Right ventricle myocardium superior (tissue), 1 donor: ENCODE measurements around the gene DPH1. TPM values are rescaled to one million over a fixed set of nuclear protein-coding genes. Genes with fewer than 3 reads are reported as not detected.

ENCODE experiments used
- ATAC-seq: fragments of 200-7000 bp; cut with Tn5 transposase; one replicate; pipeline ENCODE4 v1.9.1; 2020; ENCODE audit warnings: mild to moderate bottlenecking; ENCODE audit not compliant: poor library complexity
- DNase-seq: peaks from one replicate; pipeline ENCODE4 v3.0.0-alpha.2; 2020
- intact Hi-C: fragments of 100-400 bp; cut with DNase I; formaldehyde crosslinking; loops from one replicate; pipeline ENCODE4 v1.11.2; 2022
- total RNA-seq: library from RNA; stranded (reverse); fragmentation: NEBNext Ultra II Directional; extraction: Animal tissue kit (Norgen Biotek cat#: 25700); gene quantifications from one replicate; pipeline ENCODE4 v1.2.1, GENCODE V29; 2021
- donor health status: DM: no; HTN: yes; CAD: no; lungs with severe emphysema.

Gene DPH1
- total RNA-seq, 1 donor from 2014 or later, result 26.8 TPM

GRCh38 chr17:2023692-2024571, 6.0 kb upstream of the DPH1 start:
- peak; percentile 22 for ATAC-seq
- DNase-seq, result no peak
- intact Hi-C loops, result no loop called here

DNA sequence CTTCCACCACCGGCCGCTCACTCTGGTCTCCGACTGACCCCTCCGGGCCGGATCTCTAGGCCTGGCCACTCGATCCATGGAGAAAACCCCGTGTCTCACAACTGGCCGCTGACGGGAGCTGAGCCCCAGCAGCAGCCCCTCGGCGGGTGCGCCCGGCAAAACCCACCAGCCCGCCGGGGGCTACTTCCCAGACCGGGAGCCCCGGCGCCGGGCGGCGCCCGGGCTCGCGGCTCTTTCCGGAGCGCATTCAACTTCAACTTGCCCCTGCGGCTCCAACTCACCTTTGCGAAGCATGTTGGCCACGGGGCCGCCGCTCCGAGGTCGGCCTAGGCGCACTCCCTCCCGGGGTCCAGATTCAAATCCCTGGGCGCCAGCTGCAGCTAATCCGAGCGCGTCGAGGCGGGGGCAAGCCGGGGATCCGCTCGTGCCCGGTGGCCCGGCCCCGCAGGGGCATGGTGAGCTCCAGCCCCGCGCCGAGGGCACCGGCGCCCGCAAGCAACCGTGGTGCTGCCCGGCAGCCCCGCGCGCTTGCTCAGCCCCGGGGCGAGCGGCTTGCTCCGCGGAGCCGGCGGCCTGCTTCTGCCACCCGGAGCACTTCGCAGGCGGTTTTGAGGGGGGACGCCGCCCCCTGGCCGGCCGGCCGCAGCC, 5.3 kb upstream of the DPH1 start:
- ATAC-seq, result peak; percentile 16
- no peak for DNase-seq
- intact Hi-C loops, result no loop called here

GRCh38 chr17:2025220-2025621, 4.7 kb upstream of the DPH1 start, which contains the start of gene RTN4RL1:
RTN4RL1 (minus strand) TSS chr17:2025334; CDS start chr17:2024865, 469 bp downstream.
- intact Hi-C loops, result no loop called here
- DNase-seq (peak; percentile 86), ATAC-seq (peak; percentile 69)

GRCh38 chr17:2025622-2026309, 4.2 kb upstream of the DPH1 start:
- ATAC-seq (peak; percentile 69), DNase-seq (peak; percentile 85)
- intact Hi-C loops, result loop anchor here (2.0 kb wide), 1 partner anchor 117 kb away; no protein-coding TSS in a partner anchor

DNA sequence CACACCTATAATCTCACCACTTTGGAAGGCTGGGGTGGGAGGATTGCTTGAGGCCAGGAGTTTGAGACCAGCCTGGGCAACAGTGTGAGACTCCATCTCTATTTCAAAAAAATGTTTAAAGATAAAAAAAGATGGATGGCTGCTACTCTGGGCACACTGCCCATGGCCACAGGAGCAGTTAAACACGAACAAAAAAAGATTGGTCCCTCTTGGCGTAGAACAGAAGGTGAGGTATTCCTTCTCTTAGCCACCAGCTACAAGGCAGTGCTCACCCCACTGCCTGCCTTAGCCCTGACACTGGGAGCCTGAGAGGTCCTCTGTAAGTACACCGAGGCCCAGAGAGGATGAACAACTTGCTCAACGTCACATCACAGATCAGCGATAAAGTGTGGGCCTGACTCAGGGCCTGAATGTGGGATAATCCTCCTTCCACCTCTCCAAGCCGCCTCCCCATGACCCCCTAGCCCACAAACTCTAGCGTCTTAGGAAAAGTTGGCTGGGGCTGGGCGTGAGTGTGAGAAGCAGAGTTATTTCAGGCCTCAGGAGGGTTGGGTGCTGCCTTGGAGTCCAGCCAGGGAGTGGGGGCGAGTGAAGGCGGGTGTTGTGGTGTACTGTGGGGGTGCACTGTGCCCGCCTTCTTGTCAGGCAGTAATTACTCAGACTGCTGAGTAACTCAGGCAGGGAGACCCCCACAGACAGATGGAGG, 2.3 kb upstream of the DPH1 start:
- intact Hi-C loops, result loop anchor here (2.0 kb wide), 1 partner anchor 119 kb away; no protein-coding TSS in a partner anchor
- ATAC-seq, result no peak

GRCh38 chr17:2028234-2028614, 1.7 kb upstream of the DPH1 start:
- intact Hi-C loops, result no loop called here
- ATAC-seq (no peak), DNase-seq (no peak)

More for the DNA sequence above, 2.3 kb upstream of the DPH1 start:
- DNase-seq, result no peak

- intact Hi-C loops, result no loop called here
- no peak for DNase-seq
Observed at GRCh38 chr17:2028737-2029136, 1.2 kb upstream of the DPH1 start.

GRCh38 chr17:2030779-2031163, 818 bp downstream of the DPH1 start:
- ATAC-seq, result no peak
- intact Hi-C loops, result no loop called here
- DNase-seq, result no peak

More at GRCh38 chr17:2028737-2029136, 1.2 kb upstream of the DPH1 start:
- no peak for ATAC-seq

GRCh38 chr17:2033153-2033552, 3.2 kb downstream of the DPH1 start:
- intact Hi-C loops, result no loop called here
- no peak for ATAC-seq
- DNase-seq, result no peak

GRCh38 chr17:2034157-2034556, 4.2 kb downstream of the DPH1 start:
- intact Hi-C loops, result no loop called here
- ATAC-seq (no peak), DNase-seq (no peak)

- no peak for DNase-seq
- no peak for ATAC-seq
- intact Hi-C loops, result no loop called here
Observed at GRCh38 chr17:2034806-2035540, 5.0 kb downstream of the DPH1 start.

- DNase-seq (no peak), ATAC-seq (no peak)
- intact Hi-C loops, result no loop called here
Observed at GRCh38 chr17:2035541-2036488, 5.9 kb downstream of the DPH1 start.

GRCh38 chr17:2037155-2037554, 7.2 kb downstream of the DPH1 start:
- DNase-seq, result no peak
- no peak for ATAC-seq
- intact Hi-C loops, result no loop called here

- DNase-seq (no peak), ATAC-seq (no peak)
- intact Hi-C loops, result loop anchor here (10.0 kb wide), 1 partner anchor 376 kb away; no protein-coding TSS in a partner anchor
Observed at GRCh38 chr17:2040219-2040827, 10.4 kb downstream of the DPH1 start.

DNA sequence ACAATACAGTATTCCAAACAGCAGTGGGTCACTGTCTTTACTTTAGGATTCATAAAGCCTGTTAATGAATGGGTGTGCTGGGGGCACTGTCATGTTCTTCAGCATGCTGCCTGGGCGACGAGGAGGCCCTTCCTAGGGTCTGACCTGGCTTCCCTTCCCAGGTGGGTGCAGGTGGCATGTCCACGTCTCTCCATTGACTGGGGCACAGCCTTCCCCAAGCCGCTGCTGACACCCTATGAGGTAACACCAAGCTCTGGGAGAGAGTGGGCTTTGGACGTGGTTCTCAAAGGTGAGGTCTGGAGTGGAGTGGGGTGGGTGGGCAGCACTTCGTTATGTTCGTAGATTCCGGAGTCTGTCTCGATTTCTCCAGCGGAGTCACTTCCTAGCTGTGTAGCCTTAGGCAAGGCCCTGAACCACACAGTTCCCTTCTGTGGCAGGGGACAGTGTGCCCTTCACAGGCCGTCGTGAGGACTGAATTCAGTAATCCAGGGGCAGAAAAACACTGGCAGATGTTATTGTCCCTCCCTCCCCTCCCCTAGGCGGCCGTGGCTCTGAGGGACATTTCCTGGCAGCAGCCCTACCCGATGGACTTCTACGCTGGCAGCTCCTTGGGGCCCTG, 11.1 kb downstream of the DPH1 start:
- intact Hi-C loops, result loop anchor here (10.0 kb wide), 1 partner anchor 376 kb away; no protein-coding TSS in a partner anchor
- DNase-seq (no peak), ATAC-seq (peak; percentile 11)
